Cardiac fibroblast (primary cell): Measurements from ENCODE around the gene NTN1.

Experiments used
- DNase-seq, 2 donors: peaks; one replicate each; pipeline versions ENCODE4 v3.0.0 to v3.0.0-alpha.2; 2010; ENCODE audit warnings: low read depth in 2 of 2
- H3K4me3 ChIP-seq, 2 donors: replicated peaks in 1 of 2; 1 replicate in 1 of 2; 2 replicates in 1 of 2; pipeline ENCODE4 v1.5.1; 2011; ENCODE audit warnings: low read depth in 2 of 2, low read length in 2 of 2, mild to moderate bottlenecking in 2 of 2, moderate library complexity in 1 of 2
- TF ChIP-seq, protein P1 (sequence below): IDR thresholded peaks from one replicate; pipeline ENCODE4 v1.5.1; 2011; ENCODE audit warnings: low read depth, mild to moderate bottlenecking, low read length, inconsistent platforms

NTN1 gene

DNA sequence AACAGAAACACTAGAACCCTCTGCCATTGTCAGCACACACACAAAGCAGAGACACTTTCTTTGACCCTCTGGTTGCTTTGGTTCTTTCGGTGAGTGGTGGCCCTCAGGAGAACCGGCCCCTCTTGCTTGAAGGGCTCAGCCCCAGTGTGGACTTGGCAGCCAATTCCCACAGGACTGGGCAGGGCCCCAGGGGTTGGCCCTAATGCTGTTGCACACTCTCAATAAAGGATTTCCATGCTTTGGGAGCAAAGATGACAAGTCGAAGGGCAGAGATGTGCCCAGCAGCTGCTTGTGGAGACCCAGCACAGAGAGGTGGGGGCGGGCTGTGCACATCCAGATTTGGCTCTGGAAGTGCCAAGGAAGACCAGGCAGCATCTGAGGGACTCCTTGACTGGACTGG lies 149.0 kb downstream of the NTN1 start:
- TF ChIP-seq, protein P1, sequence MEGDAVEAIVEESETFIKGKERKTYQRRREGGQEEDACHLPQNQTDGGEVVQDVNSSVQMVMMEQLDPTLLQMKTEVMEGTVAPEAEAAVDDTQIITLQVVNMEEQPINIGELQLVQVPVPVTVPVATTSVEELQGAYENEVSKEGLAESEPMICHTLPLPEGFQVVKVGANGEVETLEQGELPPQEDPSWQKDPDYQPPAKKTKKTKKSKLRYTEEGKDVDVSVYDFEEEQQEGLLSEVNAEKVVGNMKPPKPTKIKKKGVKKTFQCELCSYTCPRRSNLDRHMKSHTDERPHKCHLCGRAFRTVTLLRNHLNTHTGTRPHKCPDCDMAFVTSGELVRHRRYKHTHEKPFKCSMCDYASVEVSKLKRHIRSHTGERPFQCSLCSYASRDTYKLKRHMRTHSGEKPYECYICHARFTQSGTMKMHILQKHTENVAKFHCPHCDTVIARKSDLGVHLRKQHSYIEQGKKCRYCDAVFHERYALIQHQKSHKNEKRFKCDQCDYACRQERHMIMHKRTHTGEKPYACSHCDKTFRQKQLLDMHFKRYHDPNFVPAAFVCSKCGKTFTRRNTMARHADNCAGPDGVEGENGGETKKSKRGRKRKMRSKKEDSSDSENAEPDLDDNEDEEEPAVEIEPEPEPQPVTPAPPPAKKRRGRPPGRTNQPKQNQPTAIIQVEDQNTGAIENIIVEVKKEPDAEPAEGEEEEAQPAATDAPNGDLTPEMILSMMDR: no peak
- no peak for DNase-seq

DNA sequence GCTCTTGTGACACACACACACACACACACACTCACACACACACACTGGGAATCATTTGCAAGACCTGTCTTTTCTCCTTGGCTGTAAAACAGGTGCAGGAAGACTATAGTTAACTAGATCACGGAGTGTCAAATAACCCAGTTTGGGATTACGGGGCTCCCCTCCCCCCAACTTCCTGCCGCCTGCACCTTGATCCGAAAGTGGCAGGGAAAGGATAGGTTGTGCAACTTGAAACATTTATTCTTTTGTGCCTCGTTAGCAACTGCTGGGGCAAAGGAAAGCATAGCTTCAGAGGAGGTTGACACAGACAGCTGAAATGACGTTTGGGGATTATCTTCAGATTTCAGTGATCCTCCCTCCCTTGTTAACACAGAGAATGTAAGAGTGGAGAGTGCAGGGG lies 149.5 kb downstream of the NTN1 start:
- no peak overlapping the region for H3K4me3 ChIP-seq
- TF ChIP-seq, protein P1: no peak
- no peak for DNase-seq

More for the DNA sequence above, 149.0 kb downstream of the NTN1 start:
- H3K4me3 ChIP-seq: no peak overlapping the region

GRCh38 chr17:9173386-9173983 lies 152.2 kb downstream of the NTN1 start:
- TF ChIP-seq, protein P1: no peak
- no peak for DNase-seq
- no peak overlapping the region for H3K4me3 ChIP-seq

DNA sequence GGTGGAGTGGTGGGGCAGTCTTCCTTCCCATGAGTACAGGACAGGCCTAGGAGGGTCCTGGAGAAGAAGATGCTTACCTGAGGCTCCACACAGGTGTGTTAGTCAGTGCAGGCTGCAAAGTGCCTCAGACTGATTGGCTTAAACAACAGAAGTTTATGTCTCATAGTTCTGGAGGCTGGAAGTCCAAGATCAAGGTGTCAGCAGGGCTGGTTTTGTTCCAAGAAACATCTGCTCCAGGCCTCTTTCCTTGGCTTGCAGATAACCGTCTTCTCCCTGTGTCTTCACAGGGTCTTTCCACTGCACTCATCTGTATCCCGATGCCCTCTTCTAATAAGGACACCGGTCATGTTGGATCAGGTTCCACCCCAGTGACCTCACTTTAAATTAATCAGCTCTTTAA lies 153.0 kb downstream of the NTN1 start:
- no peak overlapping the region for H3K4me3 ChIP-seq
- no peak for DNase-seq
- TF ChIP-seq, protein P1: no peak

DNA sequence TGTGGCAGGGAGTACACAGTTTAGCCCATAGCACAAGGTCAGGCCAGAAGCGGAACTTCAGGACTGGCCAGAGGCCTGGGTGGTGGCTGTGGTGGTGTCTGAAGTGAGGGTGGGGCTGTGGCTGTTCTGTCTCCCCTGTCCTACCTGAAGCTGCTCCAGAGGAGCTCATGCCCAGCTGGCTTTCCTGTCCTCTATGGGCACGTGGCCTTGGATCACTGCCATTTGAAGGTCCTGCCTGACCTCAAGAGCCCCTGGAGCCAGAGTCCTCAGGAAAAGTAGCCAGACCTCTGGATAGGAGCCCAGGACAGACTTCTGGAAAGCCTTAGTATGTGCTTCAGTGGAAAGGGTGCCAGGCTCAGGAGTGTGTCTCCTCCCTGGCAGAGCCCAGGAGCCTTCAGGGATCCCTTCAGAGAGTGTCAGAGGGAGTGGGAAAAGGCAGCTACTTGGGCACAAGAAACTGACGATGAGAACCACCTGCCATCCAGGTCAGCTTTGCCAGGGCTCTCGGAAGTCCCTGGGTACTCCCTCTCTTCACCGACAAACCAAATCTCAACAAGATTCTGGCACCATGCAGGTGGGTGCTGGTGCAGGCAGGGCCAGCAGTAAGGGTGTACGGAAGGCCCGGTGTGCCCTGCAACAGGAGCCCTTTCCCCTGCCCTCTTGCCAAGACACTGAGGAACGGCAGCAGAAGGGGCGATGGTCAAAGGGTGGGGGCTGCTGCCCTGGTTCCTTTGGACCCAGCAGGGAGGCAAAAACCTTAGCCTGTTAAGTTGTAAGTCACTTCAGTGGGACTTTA lies 153.7 kb downstream of the NTN1 start:
- DNase-seq: no peak
- H3K4me3 ChIP-seq: no peak overlapping the region
- TF ChIP-seq, protein P1: no peak

- no peak overlapping the region for H3K4me3 ChIP-seq
- DNase-seq: no peak
Measured at GRCh38 chr17:9175700-9176467, 154.6 kb downstream of the NTN1 start.

More at GRCh38 chr17:9175700-9176467, 154.6 kb downstream of the NTN1 start:
- TF ChIP-seq, protein P1: no peak
